Medulla oblongata (tissue), 1 donor: ENCODE measurements around the gene AXDND1.
"Not testable (repeated sequence)": the region's sequence is repeated elsewhere in the genome, so short reads cannot be mapped to it uniquely, and the experiment has no call there.

Source experiments
- DNase-seq: peaks from one replicate; pipeline ENCODE4 v3.0.0-alpha.2; 2015; ENCODE audit errors: extremely low spot score

The AXDND1 gene

DNA sequence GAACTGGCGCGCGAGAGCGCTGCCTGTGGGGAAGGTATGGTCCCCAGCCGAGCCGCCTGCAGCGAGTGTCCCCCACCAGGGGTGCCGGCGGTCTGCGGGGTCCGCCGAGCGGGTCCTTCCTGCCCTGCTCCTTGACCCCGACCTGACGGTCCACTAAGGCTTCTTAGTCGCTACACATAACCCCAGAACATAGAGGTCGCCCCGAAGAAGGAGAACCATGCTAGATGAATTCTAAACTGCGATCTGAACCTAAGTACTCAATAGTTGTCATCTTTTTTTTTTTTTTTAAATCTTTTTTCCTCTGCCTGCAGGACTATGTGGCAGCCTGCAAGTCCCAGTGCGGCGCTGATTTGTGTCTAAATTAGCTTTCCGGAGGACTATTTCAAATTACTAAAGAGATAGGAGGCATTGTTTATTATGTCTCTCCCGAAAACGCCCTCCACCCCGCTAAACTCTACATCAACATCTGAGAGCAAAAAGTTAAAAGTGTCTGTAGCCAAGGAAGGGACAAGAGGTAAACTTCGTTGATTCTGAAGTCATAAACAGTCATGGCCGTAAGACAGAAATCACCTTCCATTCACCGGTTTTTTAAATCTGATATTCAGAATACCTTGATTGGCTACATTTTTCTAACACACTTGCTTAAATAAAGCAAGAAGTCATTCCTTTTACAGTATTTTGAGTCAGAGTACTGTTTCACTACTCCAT lies 476 bp downstream of the AXDND1 start:
- peak; percentile 7 for DNase-seq

DNA sequence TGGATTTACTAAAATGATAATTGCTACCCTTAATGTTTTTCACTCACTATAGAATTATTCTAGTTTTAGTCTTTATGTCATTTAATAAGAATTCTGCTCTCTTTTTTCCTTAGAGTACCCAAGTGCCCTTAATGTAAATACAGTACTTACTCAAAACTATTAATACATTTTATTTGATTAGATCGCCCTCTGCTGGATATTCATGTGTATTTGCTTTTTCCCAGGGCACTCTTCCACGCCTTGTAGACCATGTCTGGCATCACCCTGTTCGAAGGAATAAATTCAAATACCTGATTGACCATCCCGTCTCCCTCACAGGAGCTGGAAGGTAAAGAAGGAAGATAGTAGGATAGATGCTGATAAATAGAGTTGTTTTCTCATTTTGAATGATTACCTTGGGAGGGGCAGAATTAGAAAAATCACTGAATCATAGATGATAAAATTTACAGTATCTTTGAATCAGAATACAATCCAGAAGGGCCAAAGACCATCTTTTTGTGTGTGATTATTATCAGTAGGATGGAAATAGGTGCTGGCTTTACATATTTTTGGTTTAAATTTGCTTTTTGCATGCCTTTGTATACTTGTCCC lies 4.1 kb downstream of the AXDND1 start:
- peak; percentile 84 for DNase-seq

DNA sequence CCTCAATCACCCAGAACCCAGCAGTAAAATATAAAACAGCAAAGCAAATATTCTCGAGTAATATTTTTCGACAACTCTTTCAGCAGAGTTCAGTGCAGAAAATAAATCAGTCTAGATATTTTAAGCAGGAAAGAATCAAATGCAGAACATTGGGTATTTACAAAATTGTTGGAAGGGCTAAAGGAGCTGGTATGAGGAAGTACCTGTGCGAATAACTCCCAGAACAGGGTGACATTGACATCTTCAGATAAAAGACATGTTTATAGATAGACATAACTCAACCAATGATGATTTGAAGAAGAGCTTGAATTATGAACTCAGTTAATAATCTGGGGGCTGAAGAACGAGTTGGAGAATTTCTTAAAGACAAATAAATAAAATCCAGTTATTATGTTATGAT lies 6.4 kb downstream of the AXDND1 start:
- DNase-seq: no peak

DNA sequence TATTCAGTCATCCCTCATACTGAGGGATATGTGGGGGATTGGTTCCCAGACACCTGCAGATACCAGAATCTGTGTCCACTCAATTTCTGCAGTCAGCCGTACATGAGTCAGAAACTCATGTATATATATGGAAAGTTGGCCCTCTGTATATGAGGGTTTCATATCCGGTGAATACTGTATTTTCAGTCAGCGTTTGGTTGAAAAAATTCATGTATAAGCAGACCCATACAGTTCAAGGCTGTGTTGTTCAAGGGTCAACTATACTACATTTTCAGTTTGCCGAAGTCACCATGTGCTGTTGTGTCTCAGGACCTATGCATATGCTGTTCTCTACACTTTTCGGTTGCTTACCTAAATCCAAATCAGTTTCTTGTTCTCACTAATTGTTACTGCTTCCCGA lies 10.5 kb downstream of the AXDND1 start:
- DNase-seq: no peak

DNA sequence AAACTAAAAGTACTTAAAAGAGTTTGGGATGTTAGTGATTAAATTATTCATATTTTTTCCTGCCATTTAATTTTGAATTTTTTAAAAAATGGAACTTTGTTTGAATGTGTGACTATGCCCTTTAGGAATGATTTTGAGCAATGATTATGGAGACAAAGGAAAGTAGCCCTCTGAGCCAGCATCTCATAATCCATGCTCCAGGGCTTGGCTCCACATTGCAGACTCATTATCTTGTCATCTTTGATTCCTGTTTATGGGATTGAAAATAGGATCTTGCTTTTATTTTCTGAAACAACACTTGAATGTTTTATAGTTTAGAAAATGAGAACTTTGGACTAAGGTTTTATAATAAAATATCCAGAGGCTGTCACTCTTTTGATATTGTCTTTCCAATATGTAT lies 14.5 kb downstream of the AXDND1 start:
- no peak for DNase-seq

DNA sequence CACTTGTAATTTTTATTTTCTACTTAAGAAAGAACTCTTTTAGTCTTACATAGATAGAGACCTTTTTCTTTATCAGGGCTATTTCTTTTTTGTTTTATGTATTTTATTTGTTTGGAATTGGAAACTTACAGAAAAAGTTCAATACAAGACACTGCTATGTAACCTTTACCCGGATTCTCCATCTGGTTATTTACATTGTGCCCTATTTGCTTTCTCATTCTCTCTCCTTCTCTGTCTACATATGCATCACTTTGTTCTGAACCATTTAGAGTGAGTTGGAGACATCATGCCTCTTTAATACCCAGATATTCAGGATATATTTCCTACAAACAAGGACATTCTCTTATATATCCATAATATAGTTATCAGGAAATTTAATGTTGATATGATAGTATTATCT lies 18.3 kb downstream of the AXDND1 start:
- no peak for DNase-seq

DNA sequence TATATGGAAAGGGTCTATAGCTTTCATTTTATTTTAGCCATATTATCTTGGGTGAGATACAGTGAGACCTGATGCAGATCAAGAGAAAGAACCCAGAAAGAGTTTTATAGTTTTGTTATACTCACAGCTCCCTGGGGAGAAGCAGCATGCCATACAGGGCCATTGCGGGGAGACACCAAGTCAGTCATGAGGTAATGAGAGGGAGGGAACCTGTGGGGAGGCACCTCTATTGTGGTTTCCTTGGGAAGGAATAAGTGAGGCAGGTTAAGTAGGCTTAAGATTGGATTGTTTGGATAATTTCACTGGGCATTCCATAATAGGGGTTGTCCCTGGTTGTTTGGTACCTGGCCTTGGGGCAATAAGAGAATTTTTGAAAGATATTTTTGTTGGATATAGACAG lies 19.7 kb downstream of the AXDND1 start:
- no peak for DNase-seq

DNA sequence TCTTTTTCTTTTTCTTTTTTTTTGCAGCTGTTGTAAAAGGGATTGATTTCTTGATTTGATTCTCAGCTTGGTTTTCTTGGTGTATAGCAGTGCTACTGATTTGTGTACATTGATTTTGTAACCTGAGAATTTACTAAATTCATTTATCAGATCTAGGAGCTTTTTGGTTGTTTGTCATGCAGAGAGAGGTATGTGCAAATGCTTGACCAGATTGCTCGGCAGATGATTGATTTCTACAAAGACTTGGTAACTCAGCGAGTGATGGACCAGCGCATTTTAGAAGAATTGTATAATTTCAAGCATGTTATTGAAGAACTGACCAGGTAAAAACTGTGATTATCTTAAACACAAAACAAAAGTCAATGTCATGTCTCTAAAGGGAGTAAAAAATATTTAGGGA lies 27.9 kb downstream of the AXDND1 start:
- no peak for DNase-seq

DNA sequence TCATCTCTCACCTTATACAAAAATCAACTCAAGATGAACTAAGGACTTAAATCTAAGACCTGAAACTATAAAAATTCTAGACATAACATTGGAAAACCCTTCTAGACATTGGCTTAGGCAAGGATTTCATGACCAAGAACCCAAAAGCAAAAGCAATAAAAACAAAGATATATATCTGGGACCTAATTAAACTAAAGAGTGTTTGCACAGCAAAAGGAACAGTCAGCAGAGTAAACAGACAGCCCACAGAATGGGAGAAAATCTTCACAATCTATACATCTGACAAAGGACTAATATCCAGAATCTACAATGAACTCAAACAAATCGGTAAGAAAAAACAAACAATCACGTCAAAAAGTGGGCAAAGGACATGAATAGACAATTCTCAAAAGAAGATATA lies 33.6 kb downstream of the AXDND1 start:
- not testable (repeated sequence) for DNase-seq

DNA sequence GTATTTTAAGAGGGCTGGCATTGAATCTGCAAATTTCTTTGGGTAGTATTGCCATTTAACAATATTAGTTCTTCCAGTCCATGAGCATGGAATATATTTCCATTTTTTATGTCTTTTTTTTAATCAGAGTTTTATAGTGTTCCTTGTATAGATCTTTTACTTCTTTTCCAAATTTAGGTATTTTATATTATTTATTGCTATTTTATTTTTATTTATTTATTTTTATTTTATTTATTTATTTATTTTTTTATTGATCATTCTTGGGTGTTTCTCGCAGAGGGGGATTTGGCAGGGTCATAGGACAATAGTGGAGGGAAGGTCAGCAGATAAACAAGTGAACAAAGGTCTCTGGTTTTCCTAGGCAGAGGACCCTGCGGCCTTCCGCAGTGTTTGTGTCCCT lies 52.0 kb downstream of the AXDND1 start:
- DNase-seq: not testable (repeated sequence)

DNA sequence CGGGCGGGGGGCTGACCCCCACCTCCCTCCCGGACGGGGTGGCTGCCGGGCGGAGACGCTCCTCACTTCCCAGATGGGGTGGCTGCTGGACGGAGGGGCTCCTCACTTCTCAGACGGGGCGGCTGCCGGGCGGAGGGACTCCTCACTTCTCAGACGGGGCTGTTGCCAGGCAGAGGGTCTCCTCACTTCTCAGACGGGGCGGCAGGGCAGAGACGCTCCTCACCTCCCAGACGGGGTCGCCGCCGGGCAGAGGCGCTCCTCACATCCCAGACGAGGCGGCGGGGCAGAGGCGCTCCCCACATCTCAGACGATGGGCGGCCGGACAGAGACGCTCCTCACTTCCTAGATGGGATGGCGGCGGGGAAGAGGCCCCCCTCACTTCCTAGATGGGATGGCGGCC lies 52.9 kb downstream of the AXDND1 start:
- not testable (repeated sequence) for DNase-seq

DNA sequence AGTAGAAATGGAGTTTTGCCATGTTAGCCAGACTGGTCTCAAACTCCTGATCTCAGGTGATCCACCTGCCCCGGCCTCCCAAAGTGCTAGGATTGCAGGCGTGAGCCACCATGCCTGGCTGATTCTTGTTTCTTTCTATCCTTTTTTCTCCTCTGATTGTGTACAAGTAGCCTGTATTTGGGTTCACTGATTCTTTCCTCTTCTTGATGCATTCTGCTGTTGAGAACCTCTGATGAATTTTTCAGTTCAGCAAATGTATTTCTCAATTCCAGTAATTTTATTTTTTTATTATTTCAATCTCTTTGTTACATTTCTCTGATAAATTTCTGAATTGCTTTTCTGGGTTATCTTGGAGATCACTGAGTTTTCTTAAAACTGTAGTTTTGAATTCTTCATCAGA lies 58.8 kb downstream of the AXDND1 start:
- no peak for DNase-seq

DNA sequence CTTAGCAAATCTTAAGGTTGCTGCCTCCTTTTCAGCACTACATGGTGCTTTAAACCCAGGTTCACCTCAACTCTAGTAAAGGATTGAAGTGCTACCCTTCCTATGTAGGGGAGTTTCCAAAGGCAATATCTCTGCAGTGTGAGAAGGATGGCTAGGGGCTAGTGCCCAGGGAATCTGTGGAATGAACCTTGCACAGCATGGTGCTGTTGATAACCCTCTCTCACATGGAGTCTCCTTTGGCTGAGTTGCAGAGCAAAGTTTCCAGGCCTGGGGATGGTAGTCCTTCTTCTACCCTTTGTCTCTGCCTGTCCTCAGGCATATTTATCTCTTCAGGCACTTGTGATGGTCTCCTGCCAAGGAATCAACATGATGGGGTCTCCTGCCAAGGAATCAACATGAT lies 59.4 kb downstream of the AXDND1 start:
- DNase-seq: no peak

DNA sequence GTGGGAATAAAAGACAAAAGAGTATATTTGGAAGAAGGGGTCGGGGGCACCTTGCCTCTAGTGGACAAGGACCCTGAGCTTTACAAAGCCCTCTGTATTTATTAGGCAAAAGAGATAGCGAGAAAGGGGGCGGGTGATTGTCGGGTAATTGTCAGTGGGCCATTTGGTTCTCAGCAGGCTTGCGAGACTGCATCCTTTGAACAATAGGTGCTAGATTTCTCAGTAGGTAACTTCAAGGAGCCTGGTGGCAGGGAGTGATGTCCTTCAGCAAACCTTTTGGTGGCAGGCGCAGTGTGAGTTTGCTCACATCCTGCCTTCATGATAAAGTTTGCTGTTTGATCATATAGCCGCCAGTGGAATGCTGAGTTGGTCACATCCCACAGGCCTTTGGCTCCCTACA lies 71.4 kb downstream of the AXDND1 start:
- no peak for DNase-seq

DNA sequence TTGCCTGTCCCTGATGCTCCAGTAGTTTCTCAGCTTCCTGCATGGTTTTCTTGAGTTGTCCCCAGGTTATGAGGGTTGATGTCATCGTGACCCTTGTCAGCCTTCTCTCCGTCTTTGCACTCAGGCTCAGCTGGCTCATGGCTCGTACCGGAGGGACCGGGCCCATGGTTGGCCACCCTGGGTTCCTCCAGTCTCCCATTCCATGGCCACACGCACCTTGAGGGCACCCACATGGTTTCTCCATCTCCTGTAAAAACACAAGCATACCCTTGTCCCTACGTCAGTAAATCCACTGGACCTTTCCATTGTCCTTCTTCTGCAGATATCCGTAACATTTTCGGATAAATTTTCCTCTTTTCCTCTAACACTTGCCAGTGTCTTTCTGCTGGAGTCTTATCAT lies 73.9 kb downstream of the AXDND1 start:
- DNase-seq: not testable (repeated sequence)

DNA sequence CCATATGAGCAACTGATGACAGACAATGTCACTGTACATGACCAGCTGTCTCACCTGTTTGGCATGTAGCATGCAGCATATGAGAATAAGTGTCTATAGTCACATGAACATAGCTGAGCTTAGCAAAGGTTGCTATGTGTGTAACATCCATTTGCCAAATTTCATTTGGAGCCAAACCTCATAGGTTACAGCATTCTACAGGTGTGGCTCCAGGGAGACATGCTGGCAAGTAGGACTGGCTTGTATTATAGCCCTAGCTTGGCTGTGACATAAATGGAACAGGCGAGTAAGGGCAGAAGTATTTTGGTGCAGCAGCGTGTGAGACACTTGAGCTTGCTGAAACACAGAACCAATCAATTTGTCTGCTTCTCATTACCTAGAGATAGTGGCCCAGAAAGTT lies 74.5 kb downstream of the AXDND1 start:
- DNase-seq: not testable (repeated sequence)

DNA sequence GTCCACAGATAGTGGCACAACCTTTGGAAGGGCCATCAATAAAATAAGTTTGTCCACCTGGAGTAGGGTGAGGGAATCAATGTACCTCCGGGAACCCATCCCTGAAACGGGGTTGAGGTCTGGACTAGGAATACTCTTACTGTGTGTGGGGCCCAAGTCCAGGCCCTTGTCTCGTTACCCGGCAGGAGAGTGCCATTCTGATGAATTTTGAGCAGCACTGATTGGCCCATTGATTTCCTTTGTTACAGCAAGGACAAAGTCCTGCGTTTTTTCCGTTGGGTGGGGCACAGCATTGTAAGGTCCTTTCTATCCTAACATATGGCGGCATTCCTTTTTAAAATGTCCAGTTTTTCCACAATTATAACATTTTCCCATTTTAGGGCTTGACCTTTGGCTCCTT lies 75.2 kb downstream of the AXDND1 start:
- no peak for DNase-seq

DNA sequence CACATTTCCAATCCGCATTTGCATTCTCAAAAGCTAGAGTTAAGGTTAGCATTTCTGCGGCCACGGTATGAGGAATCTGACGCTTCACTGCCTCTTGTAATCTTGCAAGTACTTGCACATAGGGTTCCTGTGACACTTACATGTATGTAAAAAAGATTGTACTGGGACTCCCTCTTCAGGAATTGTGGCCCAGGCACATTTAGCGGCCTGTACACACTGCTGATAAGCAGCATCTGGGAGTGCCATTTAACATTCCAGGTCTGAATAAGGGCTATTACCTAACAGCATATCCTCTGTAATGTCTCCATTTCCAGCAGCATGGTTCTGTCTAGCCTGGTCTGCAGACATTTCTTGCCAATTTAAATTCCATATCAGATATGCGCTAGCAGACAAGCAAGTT lies 75.7 kb downstream of the AXDND1 start:
- no peak for DNase-seq

DNA sequence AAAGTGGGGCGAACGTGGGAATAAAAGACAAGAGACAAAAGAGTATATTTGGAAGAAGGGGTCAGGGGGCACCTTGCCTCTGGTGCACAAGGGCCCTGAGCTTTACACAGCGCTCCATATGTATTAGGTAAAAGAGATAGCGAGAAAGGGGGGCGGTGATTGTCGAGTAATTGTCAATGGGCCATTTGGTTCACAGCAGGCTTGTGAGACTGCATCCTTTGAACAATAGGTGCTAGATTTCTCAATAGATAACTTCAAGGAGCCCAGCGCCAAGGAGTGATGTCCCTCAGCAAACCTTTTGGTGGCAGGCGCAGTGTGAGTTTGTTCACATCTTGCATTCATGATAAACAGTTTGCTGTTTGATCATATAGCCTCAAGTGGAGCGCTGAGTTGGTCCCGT lies 77.1 kb downstream of the AXDND1 start:
- not testable (repeated sequence) for DNase-seq

DNA sequence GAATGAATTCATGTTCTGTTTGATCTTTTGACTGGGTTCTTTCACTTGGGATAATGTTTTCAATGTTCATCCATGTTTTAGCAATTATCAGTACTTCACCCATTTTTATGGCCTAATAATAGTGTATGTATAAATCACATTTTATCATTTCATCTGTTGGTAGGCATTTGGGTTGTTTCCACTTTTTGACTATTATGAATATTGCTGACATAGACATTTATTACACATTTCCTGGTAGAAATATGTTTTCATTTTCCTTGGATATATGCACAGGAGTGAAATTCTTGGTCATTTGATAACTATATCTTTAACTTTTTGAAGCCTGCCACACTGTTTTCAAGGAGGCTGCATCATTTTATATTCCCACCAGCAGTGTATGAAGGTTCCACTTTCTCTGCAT lies 79.8 kb downstream of the AXDND1 start:
- DNase-seq: no peak

DNA sequence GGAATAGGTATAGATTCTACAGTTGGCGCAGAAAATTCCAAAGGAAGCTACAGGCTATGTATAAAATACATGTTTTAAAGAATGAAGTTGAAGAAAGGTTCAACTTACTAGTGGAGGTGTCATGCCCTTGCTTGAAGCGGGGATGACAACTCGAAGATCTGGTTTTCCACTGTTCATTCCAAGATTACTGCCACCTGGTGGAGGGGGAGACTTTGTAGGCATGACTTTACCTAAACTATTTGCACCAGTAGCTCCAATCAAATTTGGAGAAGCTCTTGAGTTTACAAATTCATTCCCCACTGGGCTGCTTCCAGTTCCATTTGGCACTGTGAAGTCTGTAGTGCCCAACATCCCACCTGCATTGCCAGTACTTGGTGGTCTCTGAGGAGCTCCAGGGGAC lies 81.7 kb downstream of the AXDND1 start:
- no peak for DNase-seq

DNA sequence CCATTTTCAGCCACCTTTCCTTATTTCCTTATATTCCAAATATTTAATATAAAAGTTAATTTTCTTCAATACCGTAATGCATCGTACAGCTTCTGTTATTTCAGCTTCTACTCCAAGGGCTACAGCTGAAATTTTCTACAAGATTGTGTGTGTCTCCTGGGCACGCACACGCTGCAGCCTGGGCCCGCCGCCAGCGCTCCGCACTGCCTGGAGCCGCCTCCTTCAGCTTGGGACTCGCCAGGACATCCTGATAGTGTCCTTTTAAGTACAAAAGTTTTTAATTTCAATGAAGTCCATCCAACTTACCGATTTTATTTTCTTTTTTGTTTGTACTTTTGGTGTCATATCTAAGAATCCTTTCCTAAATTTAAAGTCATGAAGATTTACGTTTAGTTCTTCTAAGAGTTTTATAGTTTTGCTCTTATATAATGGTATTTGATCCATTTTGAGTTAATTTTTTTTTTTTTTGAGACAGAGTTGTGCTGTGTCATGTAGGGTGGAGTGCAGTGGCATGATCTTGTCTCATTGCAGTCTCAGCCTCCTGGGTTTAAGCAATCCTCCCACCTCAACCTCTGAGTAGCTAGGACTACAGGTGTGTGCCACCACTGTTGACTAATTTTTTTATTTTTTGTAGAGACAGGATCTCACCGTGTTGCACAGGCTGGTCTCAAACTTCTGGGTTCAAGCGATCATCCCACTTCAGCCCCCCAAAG lies 82.8 kb downstream of the AXDND1 start:
- DNase-seq: peak; percentile 6

DNA sequence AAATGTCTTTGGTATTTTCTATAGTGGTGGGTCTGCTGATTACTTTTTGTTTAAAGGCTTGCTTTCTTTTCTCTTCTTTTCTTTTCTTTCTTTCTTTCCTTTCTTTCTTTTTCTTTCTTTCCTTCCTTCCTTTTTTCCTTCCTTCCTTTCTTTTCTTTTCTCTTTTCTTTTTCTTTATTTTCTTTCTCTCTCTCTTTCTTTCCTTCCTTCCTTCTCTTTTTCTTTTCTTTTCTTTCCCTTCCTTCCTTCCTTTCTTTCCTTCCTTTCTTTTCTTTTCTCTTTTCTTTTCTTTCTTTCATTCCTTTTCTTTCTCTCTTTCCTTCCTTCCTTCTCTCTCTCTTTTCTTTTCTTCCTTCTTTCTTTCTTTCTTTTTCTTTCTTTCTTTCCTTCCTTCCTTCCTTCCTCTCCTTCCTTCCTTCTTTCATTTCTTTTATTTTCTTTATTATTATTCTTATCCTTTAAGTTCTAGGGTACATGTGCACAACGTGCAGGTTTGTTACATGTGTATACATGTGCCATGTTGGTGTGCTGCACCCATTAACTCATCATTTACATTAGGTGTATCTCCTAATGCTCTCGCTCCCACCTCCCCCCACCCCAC lies 93.9 kb downstream of the AXDND1 start:
- DNase-seq: not testable (repeated sequence)
